ENCODE data around the gene FAM20C.

DNA sequence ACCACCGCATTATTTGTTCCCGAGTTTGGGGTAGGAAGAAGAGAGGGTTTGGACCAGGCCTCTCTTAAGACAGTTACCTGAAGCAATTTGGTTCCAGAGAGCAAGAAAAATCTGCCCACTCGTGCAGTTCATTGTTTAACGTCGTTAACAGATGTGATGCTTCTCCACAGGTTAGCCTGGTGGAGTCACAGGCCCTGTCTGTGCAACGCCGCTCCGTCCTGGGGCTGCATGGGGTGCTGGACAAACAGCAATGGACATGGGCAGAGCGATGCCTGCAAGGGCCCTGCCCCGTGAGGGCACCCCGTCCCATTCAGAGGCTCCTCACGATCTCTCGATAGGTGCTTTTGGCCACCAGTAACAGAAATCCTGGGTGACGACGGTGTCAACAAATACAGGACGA is 107.3 kb downstream of the FAM20C start:
- TF ChIP-seq CTCF (IDR thresholded peaks at IDR 0.05) (no peak), POLR2A (IDR thresholded peaks at IDR 0.05) (no peak)

Measured in prostate gland (tissue), 2 donors.